GM19397 (cell line): ENCODE results near the gene CSPG4.
"Not testable (repeated sequence)": the region's sequence is repeated elsewhere in the genome, so short reads cannot be mapped to it uniquely, and the experiment has no call there.

Experiments used
- ATAC-seq: cut with Tn5 transposase; IDR thresholded peaks from one replicate; pipeline ENCODE4 v1.9.1; 2021; ENCODE audit warnings: mild to moderate bottlenecking, moderate library complexity; ENCODE audit not compliant: unreplicated experiment

Gene CSPG4

GRCh38 chr15:75693028-75693427 is 19.6 kb downstream of the CSPG4 start:
- ATAC-seq, result not testable (repeated sequence)

- not testable (repeated sequence) for ATAC-seq
Measured at GRCh38 chr15:75692311-75692710, 20.3 kb downstream of the CSPG4 start.

DNA sequence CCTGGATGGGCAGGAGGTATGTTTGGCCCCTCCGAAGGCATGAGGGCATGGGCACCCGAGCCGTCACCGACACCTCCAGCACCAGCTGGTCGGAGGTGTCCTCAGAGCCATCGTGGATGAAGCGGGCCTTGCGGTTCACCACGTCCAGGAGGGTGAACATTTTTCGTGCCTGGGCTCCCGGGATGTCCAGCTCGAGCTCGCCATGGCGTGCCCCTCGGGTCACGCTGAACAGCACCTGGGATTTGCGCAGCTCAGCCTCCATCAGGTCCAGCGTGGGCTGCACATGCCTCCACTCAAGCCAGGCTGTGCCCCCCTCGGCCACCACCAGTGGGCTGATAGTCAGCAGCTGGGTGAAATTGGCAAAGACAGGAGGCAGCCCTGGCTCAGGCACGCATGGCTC is 23.2 kb downstream of the CSPG4 start:
- not testable (repeated sequence) for ATAC-seq

DNA sequence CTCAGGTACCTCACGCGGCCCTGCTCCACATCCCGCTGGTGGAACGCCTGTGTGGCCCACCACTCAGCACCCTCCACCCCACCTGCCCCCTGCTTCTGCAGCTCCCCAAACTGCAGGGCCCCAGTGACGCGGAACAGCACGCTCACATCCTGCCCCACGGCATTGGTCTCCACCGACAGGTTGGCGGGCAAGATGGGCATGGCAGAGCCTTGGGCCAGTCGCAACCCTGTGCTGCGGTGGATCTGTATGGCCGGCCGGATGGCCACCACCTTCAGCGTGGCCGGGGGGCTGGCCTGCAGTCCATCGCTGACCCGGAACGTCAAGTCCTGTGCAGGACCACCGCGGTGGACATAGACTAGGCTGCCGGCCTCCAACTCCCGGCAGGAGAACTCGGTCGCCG is 23.8 kb downstream of the CSPG4 start:
- no peak for ATAC-seq

DNA sequence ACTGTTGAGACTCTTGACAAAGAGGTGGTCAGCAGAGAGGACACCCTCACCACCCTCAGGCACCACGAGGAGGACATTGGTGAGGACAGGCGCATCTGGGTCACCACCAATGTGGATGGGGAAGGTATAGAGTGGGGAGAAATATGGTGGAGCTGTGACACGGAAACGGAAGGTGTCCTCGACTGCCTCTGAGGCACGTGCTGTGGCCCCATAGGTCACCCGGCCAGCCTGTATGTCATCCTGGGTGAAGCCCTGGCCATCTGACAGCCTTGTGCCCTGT is 24.4 kb downstream of the CSPG4 start:
- no peak for ATAC-seq

- no peak for ATAC-seq
Measured at GRCh38 chr15:75687486-75688277, 25.0 kb downstream of the CSPG4 start.

GRCh38 chr15:75686212-75686642 is 26.4 kb downstream of the CSPG4 start:
- not testable (repeated sequence) for ATAC-seq

- ATAC-seq, result no peak
Measured at GRCh38 chr15:75685195-75685594, 27.5 kb downstream of the CSPG4 start.

DNA sequence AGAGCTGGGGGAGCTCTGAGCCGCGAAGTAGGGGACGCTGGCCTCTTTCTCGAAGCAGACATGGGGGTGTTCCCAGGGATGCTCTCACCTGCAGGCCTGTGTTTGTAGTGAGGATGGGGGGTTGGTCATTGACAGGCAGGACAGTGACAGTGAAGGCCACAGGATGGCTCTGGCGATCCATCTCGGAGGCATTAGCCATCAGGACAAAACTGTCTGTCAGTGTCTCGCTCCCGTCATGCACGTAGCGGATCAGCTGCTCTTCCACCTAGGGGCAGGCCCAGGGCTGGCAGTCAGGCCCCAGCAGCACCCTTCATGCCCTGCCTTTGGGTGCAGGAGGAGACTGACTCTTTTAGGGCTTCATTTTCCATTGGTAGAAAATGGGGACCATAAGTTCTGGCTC is 28.0 kb downstream of the CSPG4 start:
- no peak for ATAC-seq

GRCh38 chr15:75683646-75684312 is 28.9 kb downstream of the CSPG4 start:
- not testable (repeated sequence) for ATAC-seq

- no peak for ATAC-seq
Measured at GRCh38 chr15:75682181-75683135, 30.2 kb downstream of the CSPG4 start.

GRCh38 chr15:75680007-75680789 is 32.5 kb downstream of the CSPG4 start:
- ATAC-seq, result no peak

DNA sequence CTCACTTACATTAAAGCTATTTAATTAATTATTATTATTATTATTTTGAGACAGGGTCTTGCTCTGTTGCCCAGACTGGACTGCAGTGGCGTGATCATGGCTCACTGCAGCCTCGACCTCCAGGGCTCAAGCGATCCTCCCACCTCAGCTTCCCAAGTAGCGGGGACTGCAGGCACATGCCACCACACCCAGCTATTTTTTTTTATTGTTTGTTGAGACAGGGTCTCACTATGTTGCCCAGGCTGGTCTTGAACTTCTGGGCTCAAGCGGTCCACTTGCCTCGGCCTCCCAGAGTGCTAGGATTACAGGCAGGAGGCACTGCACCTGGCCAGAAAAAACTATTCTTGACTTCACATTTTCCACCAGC is 34.3 kb downstream of the CSPG4 start:
- ATAC-seq, result not testable (repeated sequence)

DNA sequence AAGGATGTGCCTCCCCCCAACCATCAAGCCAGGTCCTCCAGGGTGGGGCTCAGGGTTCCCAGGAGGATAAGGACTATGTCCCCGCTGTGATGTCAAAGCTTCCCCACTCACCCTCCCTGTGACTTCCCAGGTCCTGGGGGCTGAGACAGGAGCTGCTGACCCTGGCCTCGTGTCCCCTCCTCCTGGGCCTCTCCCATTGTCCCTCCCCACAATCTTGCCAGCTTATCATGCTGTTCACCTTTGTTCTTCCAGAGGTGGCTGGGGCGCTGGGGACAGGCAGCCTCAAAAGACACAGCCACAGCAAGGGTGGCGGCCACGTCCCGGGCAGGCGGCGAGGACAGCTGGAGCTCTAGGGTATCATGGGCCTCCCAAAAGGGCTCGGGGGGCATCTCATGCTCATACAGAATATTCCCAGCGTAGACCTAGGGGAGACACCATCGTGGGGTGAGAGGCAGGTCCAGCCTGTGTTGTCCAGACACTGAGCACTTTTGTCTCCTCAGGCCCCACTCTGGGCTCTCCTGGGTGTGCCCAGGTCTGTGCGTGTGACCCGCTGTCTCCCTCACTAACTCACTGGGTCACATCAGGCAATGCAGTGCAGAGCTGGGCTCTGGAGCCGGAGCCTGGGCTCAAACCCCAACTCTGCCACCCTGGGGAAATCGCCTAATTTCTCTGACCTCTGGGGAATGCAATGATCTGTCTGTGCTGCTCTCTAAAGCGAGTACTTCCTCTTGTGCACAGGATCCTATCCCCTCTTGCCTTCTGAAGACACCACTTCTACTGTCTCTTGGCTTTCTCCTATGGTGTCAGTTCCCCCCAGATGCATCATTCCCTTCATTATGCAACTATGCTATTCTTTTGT is 35.0 kb downstream of the CSPG4 start:
- no peak for ATAC-seq

DNA sequence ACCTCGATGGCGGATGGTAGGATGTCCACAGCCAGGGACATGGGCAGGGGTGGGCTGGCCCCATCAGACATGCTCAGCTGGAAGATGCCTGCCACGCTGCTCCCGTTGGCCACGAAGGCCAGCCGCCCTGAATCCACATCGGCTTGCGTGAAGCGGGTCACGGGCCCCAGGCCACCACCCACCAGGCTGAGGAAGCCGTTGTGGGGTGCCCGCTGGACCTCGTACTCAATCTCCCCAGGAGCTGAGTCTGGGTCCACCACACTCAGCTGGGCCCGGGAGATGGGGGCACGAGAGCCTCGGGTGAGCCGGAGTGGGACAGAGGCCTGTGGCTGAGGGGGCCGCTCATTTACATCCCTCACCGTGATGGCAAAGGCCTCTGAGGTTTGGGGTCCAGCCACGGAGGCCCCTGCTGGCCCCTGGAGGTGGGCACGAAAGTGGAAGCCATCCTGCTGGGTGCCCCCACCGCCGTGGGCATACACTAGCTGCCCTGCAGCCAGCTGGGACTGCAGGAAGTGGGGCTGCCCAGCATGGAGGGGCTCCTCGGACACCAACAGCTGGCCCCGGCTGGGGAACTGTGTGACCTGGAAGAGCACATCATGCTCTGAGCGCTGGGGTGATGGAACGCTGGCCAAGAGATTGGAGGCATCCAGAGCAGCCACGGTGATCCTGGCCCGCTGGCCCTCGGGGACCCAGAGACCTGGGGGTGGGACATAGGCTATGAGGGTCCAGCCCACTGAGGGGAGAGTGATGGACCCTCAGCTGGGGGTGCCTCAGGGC is 35.8 kb downstream of the CSPG4 start:
- no peak for ATAC-seq

GRCh38 chr15:75675579-75676404 is 36.9 kb downstream of the CSPG4 start:
- ATAC-seq, result no peak

- ATAC-seq, result no peak
Measured at GRCh38 chr15:75674366-75674765, 38.3 kb downstream of the CSPG4 start.
